MM.1S (cell line): ENCODE data around the gene DSCAM.
A peak's percentile ranks its signal among the peaks of the same experiment; 100 is the strongest.

ENCODE experiments used
- EZH2 ChIP-seq: fragments of 300-600 bp; sonication (generic); optimal IDR thresholded peaks from 2 replicates; pipeline ENCODE3; 2017; ENCODE audit warnings: low read depth, mild to moderate bottlenecking, antibody characterized with exemption, low read length, mixed read lengths
- TF ChIP-seq, protein P1 (sequence below): fragments of 300-600 bp; sonication (generic); IDR thresholded peaks from 2 replicates; pipeline ENCODE4 v1.5.1; 2016; ENCODE audit warnings: antibody characterized with exemption, low read length, mixed read lengths

DNA sequence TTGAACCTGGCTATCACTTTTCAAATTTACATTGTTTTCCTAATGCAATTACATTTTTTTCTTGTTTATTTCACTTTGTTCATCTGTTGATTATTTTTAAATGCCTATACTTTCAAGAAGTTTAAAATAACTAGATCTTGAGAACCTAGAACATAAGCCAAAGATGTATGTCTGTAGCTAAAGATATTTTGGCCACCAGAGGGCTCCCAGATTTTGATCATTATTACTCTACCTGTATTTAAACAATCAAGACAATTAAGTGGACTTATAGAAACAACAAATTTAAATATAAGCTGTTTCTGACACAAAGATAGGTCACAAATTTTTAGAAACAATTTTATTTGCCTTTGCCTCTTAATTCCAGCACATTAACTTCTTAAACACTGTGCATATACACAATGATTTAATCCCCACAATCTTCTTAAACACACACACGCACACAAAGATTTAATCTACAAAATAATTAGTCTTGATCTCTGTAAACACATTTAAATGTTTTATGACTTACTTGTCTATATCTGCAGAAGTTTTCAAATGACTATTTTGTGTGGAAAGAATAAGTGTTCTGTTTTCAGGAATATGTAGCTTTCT lies 380.0 kb downstream of the DSCAM start:
- TF ChIP-seq, protein P1, sequence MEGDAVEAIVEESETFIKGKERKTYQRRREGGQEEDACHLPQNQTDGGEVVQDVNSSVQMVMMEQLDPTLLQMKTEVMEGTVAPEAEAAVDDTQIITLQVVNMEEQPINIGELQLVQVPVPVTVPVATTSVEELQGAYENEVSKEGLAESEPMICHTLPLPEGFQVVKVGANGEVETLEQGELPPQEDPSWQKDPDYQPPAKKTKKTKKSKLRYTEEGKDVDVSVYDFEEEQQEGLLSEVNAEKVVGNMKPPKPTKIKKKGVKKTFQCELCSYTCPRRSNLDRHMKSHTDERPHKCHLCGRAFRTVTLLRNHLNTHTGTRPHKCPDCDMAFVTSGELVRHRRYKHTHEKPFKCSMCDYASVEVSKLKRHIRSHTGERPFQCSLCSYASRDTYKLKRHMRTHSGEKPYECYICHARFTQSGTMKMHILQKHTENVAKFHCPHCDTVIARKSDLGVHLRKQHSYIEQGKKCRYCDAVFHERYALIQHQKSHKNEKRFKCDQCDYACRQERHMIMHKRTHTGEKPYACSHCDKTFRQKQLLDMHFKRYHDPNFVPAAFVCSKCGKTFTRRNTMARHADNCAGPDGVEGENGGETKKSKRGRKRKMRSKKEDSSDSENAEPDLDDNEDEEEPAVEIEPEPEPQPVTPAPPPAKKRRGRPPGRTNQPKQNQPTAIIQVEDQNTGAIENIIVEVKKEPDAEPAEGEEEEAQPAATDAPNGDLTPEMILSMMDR: peak; percentile 81
- TF ChIP-seq EZH2: no peak
